GM18502 (cell line): ENCODE results near the gene CAB39.

Source experiments
- ATAC-seq: cut with Tn5 transposase; IDR thresholded peaks from one replicate; pipeline ENCODE4 v1.9.1; 2021; ENCODE audit warnings: mild to moderate bottlenecking; ENCODE audit not compliant: unreplicated experiment, poor library complexity

The CAB39 gene

DNA sequence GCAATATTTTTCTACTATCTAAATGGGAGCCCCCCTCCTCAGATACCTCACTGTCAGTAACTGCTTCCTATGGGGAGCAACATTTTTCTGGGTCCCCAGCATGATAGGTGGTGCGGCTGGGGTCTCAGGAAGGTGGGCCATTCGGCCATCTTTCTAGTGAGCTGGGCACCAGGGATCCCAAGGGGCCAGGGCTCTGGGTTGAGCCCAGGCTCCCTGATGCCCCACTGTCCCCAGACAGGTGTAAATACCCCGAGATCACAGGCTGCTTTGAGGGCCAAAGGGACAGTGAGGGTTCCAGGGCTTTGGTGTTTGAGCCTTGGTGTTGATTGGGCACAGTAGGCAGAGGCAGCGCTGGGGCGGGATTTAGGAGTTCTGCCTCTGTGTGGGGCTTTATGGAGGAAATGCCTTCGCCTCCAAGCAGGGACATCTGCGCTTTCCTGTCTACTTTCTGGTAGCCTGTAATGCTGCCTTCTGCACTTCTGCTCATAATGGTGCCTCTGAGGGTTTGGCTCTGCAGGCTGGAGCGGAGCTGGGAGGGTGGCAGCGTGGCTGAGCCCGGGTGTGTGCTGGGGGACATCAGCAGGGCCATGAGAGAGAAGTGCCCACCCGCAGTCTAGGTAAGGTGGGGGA, 157.4 kb downstream of the CAB39 start:
- ATAC-seq = no peak
